HT-29 (cell line): Measurements from ENCODE around the gene MDC1. TPM values are rescaled to one million over a fixed set of nuclear protein-coding genes. Genes with fewer than 3 reads are reported as not detected.

Experiments used
- DNase-seq: peaks from one replicate; pipeline ENCODE4 v3.0.0-alpha.2; 2015; ENCODE audit warnings: low spot score
- total RNA-seq: library from RNA; depleted of rRNA; stranded (reverse); fragments of >200 nt; shearing (Covaris generic); gene quantifications from 2 replicates; pipeline ENCODE4 v1.2.3, GENCODE V29; 2014

MDC1 gene
- total RNA-seq, 1 experiment from 2014 or later, result 24.9 TPM

DNA sequence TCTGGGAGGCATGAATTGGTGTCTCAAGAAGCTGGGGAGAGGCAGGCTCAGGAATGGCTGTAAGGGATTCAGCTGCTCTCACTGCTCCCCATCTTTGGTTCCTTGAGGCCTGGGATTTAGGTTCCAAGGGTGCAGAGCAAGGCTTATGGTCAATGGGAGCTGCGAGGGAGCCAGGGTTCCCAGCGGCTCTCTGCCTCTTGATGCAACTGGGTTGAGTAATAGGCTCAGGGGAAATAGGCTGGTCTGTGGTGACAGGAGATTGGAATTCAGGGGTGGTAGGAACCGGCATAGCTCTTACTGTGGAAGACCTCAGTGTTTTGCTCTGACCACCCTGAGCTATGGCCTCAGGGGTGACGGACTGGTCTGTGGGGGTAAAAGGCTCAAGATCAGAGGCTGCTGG is 13.3 kb downstream of the MDC1 start:
- no peak for DNase-seq

- no peak for DNase-seq
Observed at GRCh38 chr6:30703011-30703410, 14.1 kb downstream of the MDC1 start.

DNA sequence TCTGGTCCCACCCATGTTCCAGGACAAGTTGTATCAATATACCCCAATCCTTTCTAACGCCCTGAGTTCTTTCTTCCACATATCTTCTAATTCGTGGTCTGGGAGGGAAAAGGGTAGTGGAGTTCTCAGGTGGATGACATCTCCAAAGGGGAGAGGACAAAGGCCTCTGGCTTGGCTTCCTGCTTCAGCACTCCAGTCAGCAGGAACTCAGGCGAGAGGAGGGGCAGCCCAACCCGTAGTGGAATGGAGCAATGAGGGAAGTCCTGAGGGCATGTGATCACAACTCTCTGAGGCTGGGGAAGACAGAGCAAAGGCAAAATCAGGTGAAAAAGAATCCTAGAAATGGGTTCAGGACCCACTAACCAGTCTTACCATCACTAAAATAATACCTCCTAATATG is 16.7 kb downstream of the MDC1 start:
- no peak for DNase-seq

GRCh38 chr6:30696432-30696831 is 20.6 kb downstream of the MDC1 start:
- DNase-seq, result no peak

DNA sequence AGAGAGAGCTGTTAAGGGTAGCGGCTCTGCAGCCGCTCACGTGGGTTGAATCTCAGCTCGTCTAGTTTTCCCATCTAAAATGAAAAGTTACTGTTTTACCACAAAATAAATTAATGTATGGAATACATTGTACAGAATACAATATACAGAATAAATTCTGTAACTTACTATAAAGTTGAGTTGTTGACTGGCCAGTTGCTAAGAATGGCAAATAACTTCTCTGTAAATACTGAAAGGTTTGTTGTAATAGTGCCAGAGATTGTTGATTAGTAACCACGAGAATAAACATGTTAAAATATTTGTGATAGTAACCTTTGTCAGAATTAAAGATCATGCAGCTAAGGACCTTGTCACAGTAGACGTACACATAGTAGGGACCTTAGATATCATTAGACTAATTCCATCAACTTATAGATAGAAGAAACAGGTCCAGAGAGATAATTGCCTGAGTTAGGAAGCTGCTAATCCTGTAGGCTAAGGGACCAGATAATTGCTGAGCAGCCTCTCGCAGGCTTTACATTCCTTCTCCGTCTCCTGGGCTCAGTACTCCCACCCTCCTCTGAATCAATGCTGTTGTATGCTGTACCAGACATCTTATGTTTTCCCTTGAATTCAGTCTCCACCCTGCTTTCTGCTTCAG is 25.8 kb downstream of the MDC1 start:
- DNase-seq, result peak; percentile 44

- DNase-seq, result peak; percentile 88
Observed at GRCh38 chr6:30690403-30691207, 26.5 kb downstream of the MDC1 start, which contains the start of gene NRM. NRM (minus strand) TSS chr6:30690984; CDS start chr6:30690974, 10 bp downstream.

DNA sequence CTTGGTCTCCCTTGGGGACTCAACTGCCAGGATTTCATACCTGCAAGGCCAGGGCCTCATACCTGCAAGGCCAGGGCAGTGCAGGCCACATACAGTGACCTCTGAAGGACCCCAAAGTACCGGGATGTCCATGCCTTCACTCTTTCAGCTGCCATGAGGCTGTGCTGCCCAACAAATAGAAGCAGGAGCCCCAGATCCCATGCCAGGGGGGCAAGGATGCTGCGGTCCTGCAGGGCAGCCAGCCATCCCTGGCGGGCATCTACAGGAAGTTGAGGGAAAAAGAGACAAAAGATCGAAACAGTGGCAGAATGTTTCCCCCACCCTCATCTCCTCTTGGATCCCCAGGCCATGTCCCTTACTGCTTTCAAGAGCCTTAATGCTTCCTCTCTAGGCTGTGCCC is 27.1 kb downstream of the MDC1 start:
- no peak for DNase-seq

GRCh38 chr6:30689022-30689865 is 27.8 kb downstream of the MDC1 start:
- DNase-seq, result no peak

GRCh38 chr6:30688569-30688968 is 28.5 kb downstream of the MDC1 start:
- no peak for DNase-seq

DNA sequence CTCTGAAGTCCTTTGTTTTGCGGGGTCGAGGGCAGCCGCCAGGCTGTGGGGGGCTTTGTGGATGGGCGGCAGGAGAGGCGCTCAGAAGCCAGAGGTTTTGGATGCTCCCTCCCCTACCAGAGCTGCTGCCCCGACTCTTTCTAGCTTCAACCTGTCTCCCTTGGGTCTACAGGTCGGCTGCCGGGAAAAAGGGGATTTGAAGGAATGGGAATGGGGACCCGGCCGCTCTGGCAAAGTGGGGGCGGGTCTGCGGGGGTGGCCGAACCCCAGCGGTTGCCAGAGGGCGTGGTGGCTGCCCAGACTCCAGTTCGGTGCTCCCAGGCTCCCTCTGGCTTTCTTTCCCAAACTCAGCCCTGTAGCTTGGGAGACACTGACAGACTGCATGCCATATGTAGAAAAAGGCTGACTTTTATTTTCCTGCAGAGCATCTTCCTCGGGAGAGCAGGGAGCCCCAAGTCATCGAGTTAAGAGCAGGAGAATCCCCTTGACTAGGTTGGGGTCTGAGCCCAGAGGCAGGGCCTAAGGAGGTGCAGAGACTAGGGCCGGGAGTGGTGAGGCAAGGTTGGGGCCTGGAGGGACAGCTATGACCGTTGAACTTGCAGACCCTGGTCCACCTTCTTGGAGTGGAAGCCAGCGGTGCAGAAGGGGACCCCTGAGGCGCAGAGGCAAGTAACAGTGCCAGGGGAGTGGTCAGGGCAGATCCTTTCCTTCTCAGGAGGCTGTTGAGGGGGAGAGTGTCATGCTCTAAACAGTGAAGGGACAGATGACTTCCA is 29.2 kb downstream of the MDC1 start:
- DNase-seq, result no peak

DNA sequence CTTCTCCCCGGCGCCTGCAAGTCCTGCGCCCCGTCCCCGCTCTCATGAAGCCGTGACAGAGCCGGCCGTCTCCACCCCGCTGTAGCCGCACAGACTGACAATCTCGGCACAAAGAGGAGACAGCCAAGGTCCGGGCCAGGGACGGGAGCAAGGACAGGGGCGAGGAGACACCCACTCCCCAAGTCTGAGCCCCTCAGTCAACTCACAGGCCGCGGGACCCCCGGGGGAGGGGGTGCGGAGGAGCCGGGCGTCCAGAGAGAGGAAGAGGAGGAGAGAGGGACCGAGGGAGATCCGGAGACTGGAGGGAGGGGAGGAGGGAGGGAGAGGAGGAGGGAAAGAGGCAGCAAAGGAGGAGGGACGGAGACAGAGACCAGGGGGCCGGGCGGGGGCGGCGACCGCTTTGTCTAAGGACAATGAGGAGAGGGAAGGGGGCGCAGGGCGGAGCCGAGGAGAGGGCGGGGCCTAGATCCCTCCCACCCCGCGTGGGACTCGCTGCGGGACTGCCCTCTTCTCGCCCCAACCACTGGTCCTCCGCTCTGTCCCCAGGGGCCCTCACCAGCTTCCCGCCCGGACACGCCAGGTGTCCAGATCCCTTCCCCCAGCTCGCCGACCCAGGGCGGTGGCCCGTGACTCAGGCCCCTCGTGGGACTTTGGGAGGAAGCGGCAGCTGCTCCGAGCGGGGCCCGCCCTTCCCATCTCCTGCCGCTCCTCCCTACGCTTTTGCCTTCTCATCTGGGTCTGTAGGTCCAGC is 30.0 kb downstream of the MDC1 start:
- DNase-seq, result peak; percentile 66

DNA sequence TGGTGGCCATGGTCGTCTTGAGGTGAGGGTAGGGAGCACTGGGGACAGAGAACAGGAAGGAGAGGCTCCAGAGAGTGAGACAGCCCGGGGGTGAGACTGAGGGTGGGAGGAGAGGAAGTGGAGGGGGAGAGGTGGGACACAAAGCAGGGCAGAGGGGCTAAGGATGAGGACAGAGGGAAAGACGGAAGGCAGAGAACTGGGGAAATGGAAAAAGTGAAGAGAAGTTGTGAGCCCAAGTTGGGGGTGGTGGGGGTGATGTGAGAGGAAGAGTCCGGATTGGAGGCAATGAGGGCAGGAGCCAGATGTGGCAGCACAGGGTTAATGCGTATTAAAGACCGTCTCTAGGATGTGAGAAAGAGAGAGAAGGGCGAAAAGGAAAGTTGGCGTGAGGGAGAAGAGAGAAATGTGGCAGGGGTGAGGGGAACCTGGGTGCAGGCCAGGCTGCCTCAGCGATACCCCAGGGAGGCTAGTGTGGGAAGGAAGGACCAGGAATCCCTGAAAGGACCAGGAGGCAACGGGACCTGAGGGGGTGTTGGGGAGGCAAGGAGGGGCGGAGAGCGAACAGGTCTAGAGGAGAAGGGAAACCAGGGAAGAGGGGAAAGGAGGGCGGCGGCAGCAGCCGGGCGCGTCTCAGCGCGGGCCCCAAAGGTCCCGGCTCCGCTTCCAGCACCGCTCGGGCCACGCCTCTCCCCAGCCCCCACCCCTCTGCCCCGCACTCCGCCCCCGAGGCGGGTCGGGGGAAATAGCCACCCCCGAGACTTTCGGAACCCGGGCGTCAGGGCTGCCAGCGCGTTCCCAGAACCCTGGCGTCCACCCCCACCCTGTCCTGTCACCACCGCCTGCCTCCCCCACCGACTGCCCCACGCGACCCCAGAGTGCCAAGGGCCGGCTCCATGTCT is 30.8 kb downstream of the MDC1 start, which contains the start of gene PPP1R18:
PPP1R18 (minus strand) TSS at position 637 of the 899 bp plus-strand sequence; CDS start at position 10, 627 bp downstream.
- DNase-seq, result no peak

- no peak for DNase-seq
Observed at GRCh38 chr6:30685157-30686008, 31.7 kb downstream of the MDC1 start.

DNA sequence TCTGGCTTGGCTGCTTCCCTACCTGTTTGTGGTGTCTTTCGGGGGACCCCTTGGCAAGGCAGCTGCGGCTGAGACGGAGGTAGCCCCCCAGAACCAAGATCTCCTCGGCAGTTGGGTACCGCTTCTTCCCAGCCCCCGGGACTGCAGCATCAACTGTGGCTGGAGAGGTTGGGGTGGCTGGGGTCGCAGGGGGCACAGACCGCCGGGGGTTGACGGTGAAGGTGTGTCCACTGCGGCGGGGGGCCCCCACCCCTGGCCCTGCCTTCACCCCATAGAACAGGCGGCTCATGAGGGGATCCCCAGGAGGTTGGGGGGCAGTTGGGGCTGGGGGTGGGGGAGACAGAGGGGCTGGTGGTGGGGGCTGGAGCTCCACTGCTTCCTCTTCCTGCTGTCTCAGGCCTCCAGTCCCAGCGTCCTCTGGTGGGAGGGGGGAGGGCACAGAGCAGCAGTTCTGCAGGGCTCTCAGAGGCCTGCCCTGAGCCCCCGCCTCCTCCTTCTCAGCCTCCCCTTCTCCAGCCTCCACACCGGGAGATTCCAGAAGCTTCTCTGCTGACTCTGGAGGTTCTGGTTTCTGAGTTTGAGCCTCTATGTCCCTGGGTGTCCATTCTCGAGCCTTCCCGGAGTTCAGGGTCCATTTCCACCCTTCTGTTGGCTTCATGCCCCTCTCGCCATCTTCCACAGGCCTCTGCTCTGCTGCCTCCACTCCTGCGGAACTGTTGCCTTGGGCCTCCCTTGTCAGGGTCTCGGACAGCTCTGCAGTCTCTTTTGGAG is 32.5 kb downstream of the MDC1 start:
- no peak for DNase-seq

GRCh38 chr6:30683980-30684338 is 33.1 kb downstream of the MDC1 start:
- no peak for DNase-seq

DNA sequence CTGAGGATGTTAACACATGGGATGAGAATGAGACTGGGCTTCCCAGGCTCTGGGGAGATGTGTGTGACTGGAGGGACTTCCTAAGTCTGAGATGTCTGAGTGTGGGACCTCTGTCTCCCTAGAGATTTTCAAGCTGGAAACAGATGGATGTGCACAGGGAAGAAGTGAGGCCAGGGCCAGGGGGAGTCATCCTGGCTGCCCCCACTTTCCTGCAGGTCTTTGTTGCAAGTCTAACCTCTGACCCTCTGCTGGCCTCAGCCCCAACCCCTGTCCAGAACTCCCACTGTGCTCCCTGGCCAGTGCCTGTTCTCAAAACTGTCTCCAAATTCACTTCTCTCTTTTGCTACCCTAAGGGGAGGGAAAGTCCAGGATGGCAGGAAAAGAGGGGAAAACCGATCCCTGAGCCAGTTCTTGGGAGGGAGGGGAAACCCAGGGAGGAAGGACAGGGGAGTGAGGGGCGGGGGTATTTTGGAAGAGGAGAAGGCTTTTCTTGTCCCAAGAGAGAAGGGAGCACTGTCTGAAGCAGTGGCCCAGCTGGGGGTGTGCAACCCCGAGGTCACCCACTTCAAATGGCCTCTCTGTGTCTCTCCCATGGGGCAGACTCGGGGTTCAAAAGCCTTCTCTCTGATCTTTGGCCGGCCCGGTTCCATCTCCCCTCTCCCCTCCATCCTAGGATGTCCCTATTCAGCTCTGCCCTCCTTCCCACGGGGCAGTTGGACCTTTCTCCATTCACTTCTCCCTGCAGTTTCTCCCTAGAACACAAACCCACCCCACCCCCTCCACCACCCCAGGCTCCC is 33.7 kb downstream of the MDC1 start:
- no peak for DNase-seq
